ENCODE data around the gene PRDX5. TPM values are rescaled to one million over a fixed set of nuclear protein-coding genes. Genes with fewer than 3 reads are reported as not detected.
"Not testable (repeated sequence)": the region's sequence is repeated elsewhere in the genome, so short reads cannot be mapped to it uniquely, and the experiment has no call there.

The PRDX5 gene
- total RNA-seq, 1 experiment from 2014 or later, result 206 TPM

- DNase-seq (ENCODE audit: low spot score), result no peak
- no peaks in the 10 kb centered on the region for H3K9me3 ChIP-seq (ENCODE audit: low read depth, low read length, poor library complexity, severe bottlenecking)
- TF ChIP-seq EZH2 (IDR thresholded peaks at IDR 0.05; ENCODE audit: borderline replicate concordance, low read depth, low read length, poor library complexity, severe bottlenecking) (no peak), CTCF (conservative IDR thresholded peaks at IDR 0.05; ENCODE audit: low read depth, low read length) (no peak)
- peaks cover 18% of the 10 kb centered on the region for H3K36me3 ChIP-seq (ENCODE audit: insufficient read depth, low read length, poor library complexity, severe bottlenecking)
- H3K4me3 ChIP-seq (ENCODE audit: low read depth, low read length, poor library complexity, severe bottlenecking), result no peak overlapping the region
- POLR2A ChIA-PET (ENCODE audit: low non-redundant PET), result no interaction called here
- H3K27ac ChIP-seq (ENCODE audit: low read depth, low read length, poor library complexity, severe bottlenecking), result no peak overlapping the region
- peaks cover 15% of the 10 kb centered on the region for H3K4me1 ChIP-seq (ENCODE audit: insufficient read depth, low read length, poor library complexity, severe bottlenecking)
- CTCF ChIA-PET, result no interaction called here
- intact Hi-C loops (cut with micrococcal nuclease; ENCODE audit: unreplicated experiment), result no loop called here
- H3K27me3 ChIP-seq (replicated peaks; ENCODE audit: insufficient read depth, low read depth, low read length, poor library complexity), result no peaks in the 10 kb centered on the region
- BruUV-seq (replicated peaks), result no TSS peak
These were observed 2.9 kb upstream of the PRDX5 start for GRCh38 chr11:64314805-64315561.

- H3K4me3 ChIP-seq (ENCODE audit: low read depth, low read length, poor library complexity, severe bottlenecking), result peak overlapping the region; percentile 85
- intact Hi-C loops (cut with micrococcal nuclease; ENCODE audit: unreplicated experiment), result not testable (repeated sequence)
These were observed 2.0 kb upstream of the PRDX5 start for GRCh38 chr11:64315667-64316526.

GRCh38 chr11:64316672-64317324 lies 1.1 kb upstream of the PRDX5 start:
- Histone ChIP-seq H3K36me3 (ENCODE audit: insufficient read depth, low read length, poor library complexity, severe bottlenecking) (peaks cover 26% of the 10 kb centered on the region), H3K27ac (ENCODE audit: low read depth, low read length, poor library complexity, severe bottlenecking) (peak overlapping the region; percentile 94), H3K27me3 (replicated peaks; ENCODE audit: insufficient read depth, low read depth, low read length, poor library complexity) (no peaks in the 10 kb centered on the region), H3K4me3 (ENCODE audit: low read depth, low read length, poor library complexity, severe bottlenecking) (peak overlapping the region; percentile 85), H3K9me3 (ENCODE audit: low read depth, low read length, poor library complexity, severe bottlenecking) (no peaks in the 10 kb centered on the region), H3K4me1 (ENCODE audit: insufficient read depth, low read length, poor library complexity, severe bottlenecking) (peaks cover 15% of the 10 kb centered on the region)
- ChIA-PET CTCF (interaction anchor here (0.8 to 2.5 kb wide), 7 partner anchors 15 to 372 kb away, joined by 3 to 29 read pairs (median 3); no protein-coding TSS in a partner anchor), POLR2A (ENCODE audit: low non-redundant PET) (interaction anchor here (0.9 kb wide), 1 partner anchor 805 kb away, joined by 3 read pairs; the partner anchor contains the start of genes FAU and MRPL49)
- TF ChIP-seq CTCF (conservative IDR thresholded peaks at IDR 0.05; ENCODE audit: low read depth, low read length) (no peak), EZH2 (IDR thresholded peaks at IDR 0.05; ENCODE audit: borderline replicate concordance, low read depth, low read length, poor library complexity, severe bottlenecking) (no peak)
- BruUV-seq (replicated peaks), result TSS peak; percentile 100
- intact Hi-C loops (cut with micrococcal nuclease; ENCODE audit: unreplicated experiment), result no loop called here
- no peak for DNase-seq (ENCODE audit: low spot score)

More at GRCh38 chr11:64315667-64316526, 2.0 kb upstream of the PRDX5 start:
- H3K27me3 ChIP-seq (replicated peaks; ENCODE audit: insufficient read depth, low read depth, low read length, poor library complexity); POLR2A ChIA-PET (ENCODE audit: low non-redundant PET); H3K27ac ChIP-seq (ENCODE audit: low read depth, low read length, poor library complexity, severe bottlenecking); H3K9me3 ChIP-seq (ENCODE audit: low read depth, low read length, poor library complexity, severe bottlenecking); CTCF ChIA-PET; DNase-seq (ENCODE audit: low spot score); BruUV-seq (replicated peaks): not testable (repeated sequence)
- peaks cover 15% of the 10 kb centered on the region for H3K4me1 ChIP-seq (ENCODE audit: insufficient read depth, low read length, poor library complexity, severe bottlenecking)
- H3K36me3 ChIP-seq (ENCODE audit: insufficient read depth, low read length, poor library complexity, severe bottlenecking), result peaks cover 22% of the 10 kb centered on the region
